Activated gamma-delta T cell (primary cell): ENCODE results near the gene KDM4B.
"Not testable (repeated sequence)": the region's sequence is repeated elsewhere in the genome, so short reads cannot be mapped to it uniquely, and the experiment has no call there.

Source experiments
- DNase-seq: peaks from one replicate; lab custom pipeline; 2025; lab: John Stamatoyannopoulos, UW

The KDM4B gene

DNA sequence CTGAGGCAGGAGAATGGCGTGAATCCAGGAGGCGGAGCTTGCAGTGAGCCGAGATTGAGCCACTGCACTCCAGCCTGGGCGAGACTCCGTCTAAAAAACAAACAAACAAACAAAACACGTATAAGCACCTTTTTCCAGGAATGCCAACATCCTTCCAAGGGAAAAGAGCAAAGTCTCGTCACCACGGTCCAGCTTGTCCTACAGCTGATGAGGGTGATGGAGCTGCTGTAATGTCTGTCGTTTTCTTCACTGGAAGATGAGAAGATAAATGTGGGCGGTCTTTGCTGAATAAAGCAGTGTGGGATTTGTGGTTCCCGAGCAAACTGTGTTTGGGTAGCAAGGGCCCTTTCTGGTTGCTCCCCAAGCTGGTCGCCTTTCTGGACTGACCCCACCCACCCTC is 205.1 kb downstream of the KDM4B start:
- no peak for DNase-seq

DNA sequence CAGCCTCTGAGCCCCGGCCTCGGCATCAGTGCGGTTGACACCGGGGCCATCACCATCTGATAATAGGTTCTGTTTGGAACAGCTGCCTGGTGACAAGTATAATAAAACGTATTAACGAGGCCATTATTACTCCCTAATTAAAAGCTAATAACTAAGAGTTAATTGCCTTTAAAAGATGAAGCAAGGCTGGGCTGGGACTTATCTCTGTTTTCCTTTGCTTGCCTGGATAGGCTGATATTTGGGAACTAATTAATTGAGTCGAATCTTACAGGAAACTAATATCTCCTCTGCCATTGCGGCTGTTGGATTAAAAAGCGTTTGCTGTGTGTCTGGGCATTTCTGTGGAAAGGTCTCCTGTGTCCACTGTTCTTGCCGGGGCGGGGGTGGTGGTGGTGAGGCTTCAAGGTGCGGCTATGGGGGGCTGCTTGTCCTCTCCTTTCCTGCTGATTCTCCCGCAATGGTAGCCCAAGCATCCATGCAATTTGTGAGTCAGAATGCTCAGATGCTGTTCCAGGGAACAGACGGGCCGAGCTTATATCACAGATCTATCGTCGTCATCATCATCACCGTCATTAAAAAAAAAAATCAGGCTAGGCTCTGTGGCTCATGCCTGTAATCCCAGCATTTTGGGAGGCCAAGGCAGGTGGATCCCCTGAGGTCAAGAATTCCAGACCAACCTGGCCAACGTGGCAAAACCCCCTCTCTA is 209.0 kb downstream of the KDM4B start:
- DNase-seq: no peak

DNA sequence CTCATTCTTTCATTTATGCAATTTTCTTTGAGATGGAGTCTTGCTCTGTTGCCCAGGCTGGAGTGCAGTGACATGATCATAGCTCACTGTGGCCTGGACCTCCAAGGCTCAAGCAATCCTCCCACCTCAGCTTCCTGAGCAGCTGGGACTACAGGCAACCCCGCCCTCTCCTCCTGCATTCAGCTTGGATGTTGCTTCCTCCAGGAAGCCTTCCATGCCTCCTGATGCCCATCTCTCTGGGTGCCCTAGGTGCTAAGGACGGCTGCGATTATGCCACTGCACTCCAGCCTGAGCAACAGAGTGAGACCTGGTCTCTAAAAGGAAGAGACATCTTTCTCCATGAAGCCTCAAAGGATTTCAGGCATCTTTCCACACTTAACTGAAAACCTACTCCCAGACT is 209.9 kb downstream of the KDM4B start:
- DNase-seq: no peak

DNA sequence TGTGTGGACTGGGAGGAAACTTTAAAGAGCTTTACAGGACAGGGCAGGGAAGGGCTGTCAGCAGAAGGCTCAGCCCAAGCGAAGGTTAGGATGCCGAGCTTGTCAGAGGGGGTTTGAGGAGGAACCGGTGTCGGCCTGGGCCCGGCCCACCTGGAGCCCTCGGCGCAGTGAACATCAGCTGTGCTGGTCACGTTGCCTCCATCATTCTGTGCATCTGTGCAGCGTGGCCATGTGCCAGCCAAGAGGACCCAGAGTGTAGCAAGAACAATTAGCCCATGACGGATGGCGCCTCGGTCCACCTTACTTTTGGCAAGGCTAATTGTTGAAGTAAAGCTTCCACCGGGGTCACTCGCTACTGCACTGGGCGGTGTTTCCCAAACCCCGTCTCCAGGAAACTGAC is 210.3 kb downstream of the KDM4B start:
- no peak for DNase-seq

DNA sequence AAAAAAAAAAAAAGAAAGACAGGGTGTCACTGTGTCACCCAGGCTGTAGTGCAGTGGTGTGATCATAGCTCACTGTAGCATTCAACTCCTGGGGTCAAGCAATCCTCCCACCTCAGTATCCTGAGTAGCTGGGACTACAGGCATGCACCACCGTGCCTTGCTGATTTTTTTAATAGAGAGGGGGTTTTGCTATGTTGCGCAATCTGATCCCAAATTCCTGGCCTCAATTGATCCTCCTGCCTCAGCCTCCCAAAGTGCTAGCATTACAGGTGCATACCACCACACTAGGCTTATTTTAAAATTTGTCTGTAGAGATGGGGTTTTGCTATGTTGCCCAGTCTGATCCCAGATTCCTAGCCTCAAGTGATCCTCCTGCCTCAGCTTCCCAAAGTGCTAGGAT is 212.4 kb downstream of the KDM4B start:
- no peak for DNase-seq

DNA sequence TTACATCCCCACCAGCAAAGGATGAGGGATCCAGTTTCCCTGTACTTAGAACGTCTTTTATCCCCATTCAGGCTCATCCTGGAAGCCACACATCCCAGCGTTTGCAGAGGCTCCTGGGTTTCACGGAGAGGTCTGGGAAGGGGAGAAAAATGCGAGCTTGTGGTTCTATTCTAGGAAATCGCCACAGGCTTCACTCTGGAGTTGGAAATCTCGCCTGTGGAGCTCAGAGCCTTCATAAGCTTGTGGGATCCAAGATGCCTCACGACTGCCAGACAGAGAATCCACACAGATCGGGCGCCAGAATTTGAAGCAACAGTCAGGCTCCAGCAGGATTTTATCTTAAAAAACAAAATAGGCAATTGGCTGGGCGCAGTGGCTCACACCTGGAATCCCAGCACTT is 213.8 kb downstream of the KDM4B start:
- DNase-seq: no peak

DNA sequence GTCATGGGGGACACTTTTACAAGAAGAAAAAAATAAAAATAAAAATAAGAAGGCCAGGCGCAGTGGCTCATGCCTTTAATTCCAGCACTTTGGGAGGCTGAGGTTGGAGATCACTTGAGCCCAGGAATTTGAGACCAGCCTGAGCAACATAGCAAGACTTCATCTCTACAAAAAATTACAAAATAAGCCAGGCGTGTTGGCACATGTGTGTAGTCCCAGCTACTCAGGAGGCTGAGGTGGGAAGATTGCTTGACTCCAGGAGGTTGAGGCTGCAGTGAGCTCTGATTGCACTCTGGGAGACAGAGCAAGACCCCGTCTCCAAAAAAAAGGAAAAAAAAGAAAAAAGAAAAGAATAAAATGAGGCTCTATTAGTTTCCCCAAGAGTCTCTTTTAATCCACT is 214.7 kb downstream of the KDM4B start:
- no peak for DNase-seq

DNA sequence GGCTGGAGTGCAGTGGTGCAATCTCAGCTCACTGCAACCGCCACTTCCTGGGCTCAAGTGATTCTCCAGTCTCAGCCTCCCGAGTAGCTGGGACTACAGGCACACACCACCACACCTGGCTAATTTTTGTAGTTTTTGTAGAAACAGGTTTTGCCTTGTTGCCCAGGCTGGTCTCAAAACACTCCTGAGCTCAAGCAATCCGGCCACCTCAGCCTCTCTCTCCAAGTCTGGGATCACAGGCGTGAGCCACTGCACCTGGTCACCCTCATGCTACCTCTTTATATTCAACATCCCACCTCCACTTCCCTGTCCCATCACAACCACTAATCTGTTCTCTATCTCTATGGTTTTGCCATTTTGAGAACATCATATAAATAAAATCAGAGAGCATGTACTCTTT is 216.0 kb downstream of the KDM4B start:
- no peak for DNase-seq

DNA sequence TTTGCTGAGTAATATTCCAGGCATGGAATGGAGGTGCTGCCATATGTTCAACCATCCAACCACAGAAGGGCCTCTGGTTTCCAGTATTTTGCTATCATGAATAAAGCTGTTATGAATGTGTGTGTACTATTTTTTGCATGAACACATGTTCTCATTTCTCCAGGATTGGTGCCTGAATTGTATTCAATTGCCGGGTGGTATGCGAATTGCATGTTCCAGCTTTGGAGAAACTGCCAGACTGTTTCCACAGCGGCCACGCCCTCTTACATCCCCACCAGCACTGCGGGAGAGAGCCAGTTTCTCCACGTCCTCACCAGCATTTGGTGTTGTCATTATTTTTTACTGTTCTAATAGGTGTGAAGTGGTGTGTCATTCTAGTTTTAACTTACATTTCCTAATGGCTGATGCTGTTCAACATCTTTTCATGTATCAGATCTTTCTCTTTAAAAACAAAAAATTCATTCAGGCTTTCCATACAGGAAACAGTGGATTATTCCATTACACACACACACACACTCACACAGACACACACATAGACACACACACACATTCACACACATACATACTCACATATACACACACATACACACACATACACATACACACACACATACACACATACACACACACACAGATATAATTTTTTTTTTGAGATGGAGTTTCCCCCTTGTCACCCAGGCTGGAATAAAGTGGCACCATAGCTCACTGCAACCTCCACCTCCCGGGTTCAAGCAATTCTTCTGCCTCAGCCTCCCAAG is 217.6 kb downstream of the KDM4B start:
- no peak for DNase-seq

DNA sequence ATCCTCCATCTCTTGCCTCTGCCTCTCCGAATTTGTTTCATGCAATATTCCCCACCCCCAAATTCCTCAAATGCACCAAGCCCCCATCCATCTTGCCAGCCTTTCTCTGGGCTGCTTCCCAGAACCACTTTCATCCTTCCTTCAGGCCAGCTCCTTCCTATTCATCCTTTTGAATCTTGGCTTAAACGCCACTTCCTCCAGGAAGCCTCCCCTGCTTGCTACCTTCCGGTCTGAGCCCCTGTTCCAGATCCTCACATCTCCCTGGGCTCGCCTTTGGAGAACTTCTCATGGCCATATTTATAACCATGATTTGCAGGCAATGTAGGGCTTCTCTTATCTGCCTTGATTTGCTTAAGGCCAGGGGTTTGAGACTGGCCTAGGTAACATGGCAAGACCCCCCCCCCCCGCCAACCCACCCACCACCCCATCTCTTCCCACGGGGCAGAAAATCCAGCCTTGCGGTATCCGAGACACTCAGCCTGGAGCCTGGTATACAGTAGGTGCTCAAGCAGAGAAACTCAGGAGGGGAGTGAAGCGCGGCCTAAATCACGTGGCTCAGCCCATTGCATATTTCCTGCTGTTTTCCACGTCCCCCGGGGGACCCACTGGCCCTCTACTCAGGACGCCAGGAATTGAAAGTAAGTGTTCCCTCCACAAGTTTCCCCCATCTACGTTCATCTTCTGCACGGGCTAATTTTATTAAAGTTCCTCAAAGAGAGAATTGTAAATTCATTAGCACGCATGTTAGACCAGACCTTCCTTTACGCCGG is 219.8 kb downstream of the KDM4B start:
- no peak for DNase-seq

DNA sequence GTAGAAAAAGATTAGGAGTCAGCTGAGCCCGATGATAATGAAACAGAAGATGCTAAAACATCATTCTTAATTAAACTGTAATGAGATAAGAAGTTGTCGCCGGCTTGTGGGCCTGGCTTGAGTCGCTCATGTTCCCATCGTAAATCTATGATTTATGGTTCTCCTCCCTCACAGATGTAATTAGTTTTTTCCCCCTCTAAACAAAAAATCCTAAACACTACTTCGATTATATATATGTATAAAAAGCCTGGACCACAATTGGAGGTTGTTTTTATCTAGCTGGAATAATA is 220.3 kb downstream of the KDM4B start:
- no peak for DNase-seq

DNA sequence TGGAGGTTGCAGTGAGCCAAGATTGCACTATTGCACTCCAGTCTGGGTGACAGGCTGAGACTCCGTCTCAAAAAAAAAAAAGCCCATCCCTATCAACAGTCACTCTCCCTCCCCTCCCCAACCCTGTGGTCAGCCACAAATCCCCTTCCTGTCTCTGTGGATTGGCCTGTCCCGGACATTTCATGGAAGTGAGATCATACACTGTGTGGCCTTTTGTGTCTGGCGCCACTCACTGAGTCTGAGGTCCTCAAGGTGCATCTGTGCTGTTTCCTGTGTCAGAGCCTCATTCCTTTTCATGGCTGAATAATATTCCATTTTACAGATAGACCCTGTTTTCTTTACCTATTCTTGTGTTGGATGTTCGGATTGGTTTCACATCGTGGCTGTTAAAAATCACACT is 222.2 kb downstream of the KDM4B start:
- no peak for DNase-seq

DNA sequence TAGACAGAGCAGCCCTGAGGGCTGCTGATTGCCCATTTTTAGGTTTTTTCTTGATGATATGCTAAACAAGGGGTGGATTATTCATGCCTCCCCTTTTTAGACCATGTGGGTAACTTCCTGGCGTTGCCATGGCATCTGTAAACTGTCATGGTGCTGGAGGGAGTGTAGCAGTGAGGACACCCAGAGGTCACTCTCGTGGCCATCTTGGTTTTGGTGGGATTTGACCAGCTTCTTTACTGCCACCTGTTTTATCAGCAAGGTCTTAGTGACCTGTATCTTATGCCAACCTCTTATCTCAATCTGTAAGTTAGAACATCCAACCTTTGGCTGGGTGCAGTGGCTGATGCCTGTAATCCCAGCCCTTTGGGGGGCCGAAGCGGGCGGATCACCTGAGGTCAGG is 223.7 kb downstream of the KDM4B start:
- no peak for DNase-seq

DNA sequence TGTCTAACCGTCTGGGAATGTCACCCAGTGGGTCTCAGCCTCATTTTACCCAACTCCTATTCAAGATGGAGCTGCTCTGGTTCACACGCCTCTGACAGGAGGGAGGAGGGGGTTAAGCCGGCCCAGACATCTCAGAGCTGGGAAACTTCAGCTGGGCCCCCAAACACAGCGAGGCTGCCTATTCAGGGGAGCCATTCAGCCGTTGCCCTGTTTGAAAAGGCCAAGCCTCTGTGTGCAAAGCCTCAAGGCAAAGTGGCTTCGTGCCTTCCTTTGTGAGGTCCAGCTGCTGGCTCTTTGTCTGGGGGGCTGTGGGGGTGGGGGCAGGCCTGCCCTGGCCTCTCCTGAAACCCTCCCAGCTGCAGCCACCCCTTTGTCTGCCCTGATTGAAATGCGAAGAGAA is 224.3 kb downstream of the KDM4B start:
- no peak for DNase-seq

DNA sequence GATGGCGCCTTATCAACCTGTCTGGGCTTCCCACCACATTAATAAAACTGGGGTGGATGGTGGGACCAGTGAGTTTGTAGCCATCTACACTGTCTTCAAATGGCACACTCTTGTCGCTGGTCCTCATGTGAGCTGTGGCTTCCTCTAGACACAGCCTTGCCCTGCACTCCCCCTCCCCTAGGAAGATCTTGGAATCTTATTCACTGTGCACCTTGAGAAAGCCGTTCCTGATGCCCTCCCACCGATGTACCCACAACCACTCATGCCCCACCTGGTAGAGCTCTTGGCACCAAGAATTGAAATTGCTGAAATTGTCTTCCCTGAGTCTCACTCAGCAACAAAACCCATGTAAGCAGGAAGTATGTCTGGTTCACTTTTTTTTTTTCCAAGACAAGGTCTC is 225.7 kb downstream of the KDM4B start:
- DNase-seq: no peak

DNA sequence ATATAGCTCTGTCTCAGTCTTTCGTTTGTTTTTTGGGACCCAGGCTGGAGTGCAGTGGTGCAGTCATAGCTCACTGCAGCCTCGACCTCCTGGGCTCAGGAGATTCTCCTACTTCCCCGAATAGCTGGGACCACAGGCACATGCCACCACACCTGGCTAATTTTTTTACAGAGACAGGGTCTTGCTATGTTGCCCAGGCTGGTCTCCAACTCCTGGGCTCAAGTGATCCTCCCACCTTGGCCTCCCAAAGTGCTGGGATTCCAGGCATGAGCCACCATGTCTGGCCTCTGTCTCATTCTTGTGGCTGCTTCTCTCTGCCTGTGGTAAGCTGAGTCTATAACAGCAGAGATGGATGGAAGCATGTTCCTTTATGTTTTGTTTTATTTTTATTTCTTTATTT is 226.7 kb downstream of the KDM4B start:
- DNase-seq: not testable (repeated sequence)

DNA sequence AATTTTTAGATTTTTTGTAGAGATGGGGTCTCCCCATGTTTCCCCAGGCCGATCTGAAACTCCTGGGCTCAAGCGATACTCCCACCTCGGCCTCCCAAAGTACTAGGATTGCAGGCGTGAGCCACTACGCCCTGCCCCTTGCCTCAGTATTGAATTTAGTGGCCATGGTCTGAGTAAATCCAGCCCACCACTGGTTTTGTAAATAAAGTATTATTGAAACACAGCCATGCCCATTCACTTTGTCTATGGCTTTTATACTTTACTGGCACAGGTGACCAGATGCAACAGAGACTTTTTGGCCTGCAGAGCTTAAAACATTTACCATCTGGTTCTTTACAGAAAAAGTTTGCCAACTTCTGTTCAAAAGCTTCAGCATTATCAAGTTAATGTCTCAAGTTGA is 227.9 kb downstream of the KDM4B start:
- DNase-seq: no peak

DNA sequence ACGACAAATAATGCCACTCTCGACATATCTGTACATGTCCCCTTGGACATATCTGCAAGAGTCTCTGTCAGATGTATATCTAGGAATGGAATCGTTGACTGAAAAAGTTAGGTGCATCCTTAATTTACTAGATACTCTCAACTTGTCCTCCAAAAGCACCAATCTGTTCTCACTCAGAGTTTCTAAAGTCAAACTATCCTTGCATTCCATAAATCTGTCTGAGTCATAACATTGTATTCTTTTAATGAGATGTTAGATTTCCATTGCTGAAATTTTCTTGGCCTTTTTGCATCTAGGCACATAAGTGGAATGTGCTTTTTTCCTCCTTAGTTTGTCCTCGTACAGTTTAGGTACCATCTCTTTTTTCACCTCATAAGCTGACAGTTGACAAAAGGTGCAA is 231.9 kb downstream of the KDM4B start:
- no peak for DNase-seq

DNA sequence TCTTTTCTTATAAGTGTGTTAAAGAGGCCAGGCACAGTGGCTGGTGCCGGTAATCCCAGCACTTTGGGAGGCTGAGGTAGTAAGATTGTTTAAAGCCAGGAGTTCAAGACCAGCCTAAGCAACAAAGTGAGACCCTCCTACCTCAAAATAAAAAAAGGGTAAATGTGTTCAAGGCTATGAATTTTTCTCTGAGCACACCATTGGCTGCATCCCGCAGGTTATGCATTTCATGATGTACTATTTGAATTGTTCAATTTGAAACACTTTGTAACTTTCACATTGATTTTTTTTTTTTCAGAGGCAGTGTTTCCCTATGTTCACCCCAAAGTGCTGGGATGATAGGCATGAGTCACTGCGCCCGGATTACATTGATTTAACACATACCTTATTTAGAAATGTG is 233.6 kb downstream of the KDM4B start:
- no peak for DNase-seq
